NCI-H460 (cell line): ENCODE results near the gene DYTN. TPM values are rescaled to one million over a fixed set of nuclear protein-coding genes. Genes with fewer than 3 reads are reported as not detected.

Experiments used
- DNase-seq: peaks from one replicate; pipeline ENCODE4 v3.0.0-alpha.2; 2016; ENCODE audit warnings: low read depth; ENCODE audit errors: extremely low read depth
- total RNA-seq: library from RNA; depleted of rRNA; stranded (reverse); fragments of >200 nt; shearing (Covaris generic); gene quantifications from 2 replicates; pipeline ENCODE4 v1.2.3, GENCODE V29; 2014

The DYTN gene
- total RNA-seq, 1 experiment from 2014 or later: not detected

DNA sequence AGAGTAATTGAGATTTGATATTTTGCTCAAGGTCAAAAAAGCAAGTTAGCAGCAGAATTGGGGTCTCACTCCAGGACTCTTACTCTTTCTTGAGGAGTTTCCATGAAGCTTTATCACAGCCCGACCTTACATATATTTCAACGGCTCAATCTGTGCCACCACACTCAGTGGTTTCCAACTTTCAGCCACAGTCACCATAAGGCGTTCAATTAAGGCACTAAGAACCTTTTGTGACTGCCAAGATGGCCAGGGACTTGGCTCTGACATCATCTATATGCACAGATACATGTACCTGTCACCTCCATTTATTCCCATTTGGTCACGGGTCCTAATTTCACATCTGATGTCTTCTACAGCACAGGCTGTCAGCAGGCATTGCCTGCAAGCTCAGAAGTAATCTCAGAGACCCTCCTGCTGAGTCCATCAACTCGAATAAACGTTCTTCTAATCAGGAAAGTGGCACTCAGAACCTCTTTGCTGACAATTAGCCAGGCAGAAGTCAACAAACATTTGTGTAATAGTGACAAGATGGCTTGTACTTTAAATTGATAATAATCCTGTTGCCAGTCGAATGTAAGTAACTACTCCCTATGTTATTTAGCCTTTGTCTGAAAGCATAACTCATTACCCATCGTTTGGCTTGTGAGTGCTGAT is 16.1 kb downstream of the DYTN start:
- no peak for DNase-seq

DNA sequence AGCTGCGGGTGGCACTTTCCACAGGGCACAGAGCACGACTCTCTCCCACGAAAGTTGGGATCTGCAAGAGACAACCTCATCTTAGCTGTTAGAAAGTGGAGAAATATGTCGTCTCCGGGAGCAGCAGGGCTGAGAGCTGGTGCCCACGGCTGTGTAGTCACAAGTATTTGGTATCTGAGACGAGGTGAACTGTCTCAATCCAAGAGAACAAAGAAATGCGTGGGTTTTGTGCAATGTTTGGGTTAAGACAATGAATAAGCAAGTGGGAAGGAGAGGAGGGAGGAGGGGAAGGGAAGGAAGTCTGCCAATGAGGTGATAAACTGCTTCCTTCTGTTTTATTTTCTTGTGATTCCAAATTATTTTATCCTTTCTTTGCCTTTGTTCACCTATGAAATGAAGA is 18.0 kb downstream of the DYTN start:
- no peak for DNase-seq

DNA sequence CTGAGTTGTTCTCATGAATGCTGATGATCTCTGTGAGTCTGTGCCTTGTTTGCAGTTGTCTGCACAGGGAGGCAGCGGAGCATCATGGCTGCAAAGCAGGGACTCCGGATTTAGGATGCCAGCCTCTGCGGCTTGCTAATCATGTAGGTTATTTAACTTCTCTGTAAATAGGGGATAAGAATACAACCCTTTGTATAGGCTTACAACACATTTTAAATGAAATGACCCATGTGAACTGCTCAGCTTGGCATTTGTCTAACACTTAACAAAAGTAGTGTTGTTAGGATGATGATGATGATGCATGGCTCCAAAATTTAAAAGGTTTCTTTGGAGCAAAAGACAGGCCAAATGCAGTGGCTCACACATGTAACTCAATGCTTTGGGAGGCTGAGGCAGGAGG is 19.4 kb downstream of the DYTN start:
- DNase-seq: no peak

DNA sequence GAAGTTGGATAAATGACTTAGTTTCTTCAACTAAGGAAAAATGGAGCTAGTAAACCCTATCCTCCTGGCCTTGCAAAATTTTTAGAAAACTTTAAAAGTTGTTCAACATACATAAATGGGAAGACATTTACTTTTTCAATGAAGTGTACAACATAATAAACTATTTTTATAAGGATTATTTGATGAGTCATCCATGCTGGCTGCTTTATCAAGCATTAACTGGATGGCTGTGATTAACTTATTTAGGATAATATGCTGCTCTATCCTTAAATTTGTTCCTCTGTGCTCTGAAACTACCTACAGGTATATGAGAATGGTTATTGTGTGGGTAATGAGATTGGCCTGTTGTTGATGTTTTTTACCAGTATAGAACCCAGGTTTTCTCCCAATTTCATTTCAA is 21.3 kb downstream of the DYTN start:
- DNase-seq: no peak

DNA sequence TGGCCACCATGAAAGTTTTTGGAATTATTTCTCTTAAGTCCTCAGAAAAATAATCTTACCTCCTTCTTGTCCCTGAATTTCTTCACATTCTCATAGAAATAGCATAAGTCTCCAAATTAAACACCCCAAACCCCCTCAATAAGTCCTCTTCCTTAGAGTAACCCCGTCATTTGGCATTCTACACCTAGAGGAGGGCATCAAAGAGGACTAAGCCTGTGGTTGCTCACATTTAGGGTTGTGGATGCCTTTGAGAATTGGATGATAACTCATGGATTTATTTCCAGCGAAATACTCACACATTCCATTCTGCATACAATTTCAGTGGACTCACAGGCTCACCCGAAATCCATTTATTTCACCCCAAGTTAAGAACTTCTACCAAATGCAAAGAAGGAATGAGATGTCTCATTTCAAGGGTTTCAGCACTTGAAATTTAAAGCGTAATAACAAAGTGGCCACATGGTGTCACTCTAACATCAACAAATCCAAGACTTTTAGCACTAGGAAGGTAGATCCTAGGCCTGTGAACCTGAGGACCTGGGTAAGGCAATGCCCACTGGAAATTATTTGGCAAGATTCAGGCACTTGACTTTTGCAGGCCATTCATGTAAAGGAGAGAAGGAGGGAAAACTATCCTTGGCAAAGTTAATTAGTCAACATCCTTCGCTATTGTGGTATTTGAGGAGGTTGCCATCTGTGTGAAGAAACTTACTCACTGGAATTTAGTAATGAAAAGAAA is 24.6 kb downstream of the DYTN start:
- DNase-seq: peak; percentile 71

DNA sequence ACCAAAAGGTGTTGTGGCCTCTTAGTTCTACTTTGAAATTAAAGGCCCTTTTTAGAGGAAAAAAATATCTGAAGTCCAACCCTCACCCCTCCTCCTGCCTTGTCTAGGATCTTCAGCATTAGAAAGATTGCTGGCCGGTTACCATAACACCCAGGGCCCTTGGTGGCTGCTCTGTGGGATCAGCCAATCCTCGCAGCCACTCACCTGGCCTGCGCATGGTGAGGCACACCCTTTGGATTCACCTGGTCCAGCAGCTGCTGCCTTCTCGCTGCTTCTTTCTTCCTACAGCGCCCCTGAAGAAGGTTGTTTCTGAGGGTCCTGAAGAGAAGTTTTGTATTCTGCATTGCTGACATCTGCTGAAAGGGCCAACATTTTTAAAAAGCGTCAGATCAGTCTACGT is 25.2 kb downstream of the DYTN start:
- no peak for DNase-seq

DNA sequence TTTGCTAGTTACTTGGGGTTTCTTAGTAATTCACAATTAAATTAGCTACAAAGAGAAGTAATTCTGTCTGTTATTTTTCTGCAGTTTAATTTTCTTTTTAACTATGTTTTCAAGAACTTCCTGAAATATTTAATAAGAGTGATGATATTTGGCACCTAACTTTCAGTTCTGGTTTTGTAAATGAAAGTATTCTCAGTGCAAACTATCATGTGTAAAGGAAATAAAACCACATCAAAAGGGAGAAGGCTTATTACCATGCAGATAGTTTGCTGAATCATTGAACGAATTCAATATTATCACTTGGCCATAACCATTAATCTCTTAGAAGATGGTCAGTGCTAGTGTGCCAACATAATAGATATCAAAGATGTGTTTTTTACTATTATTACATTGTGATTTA is 29.2 kb downstream of the DYTN start:
- no peak for DNase-seq

DNA sequence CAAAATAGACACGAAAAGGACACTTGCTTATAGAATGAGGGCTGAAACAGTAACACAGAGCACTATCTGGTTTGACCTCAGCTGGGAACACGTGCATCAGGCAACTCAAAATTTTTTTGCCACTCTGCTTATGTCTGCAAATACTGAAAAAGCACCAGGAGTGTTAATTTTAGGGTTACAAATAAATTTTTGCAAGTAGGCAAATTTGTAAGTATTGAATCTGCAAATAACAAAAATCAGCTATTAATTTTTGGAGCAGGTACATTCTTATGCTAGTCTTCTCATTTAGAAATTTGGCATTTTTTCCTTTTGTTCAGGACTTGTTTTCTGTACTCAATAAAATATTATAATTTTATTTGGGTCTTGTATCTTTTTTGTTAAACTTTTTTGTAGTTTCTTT is 29.7 kb downstream of the DYTN start:
- no peak for DNase-seq

DNA sequence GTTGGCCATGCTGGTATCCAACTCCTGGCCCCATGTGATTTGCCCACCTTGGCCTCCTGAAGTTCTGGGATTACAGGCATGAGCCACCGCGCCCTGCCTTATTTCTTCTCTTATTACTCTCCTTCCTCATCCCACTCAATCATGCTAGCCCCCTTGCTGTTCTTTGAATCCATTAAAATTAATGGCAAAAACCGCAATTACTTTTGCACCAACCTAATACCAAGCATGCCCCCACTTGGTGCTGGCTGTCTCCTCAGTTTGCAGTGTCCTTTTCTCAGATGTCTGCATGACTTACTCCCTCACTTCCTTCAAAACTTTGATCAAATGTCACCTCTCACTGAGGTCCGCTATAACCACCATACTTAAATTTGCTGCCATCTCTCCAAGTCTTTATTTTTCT is 34.6 kb downstream of the DYTN start:
- no peak for DNase-seq

DNA sequence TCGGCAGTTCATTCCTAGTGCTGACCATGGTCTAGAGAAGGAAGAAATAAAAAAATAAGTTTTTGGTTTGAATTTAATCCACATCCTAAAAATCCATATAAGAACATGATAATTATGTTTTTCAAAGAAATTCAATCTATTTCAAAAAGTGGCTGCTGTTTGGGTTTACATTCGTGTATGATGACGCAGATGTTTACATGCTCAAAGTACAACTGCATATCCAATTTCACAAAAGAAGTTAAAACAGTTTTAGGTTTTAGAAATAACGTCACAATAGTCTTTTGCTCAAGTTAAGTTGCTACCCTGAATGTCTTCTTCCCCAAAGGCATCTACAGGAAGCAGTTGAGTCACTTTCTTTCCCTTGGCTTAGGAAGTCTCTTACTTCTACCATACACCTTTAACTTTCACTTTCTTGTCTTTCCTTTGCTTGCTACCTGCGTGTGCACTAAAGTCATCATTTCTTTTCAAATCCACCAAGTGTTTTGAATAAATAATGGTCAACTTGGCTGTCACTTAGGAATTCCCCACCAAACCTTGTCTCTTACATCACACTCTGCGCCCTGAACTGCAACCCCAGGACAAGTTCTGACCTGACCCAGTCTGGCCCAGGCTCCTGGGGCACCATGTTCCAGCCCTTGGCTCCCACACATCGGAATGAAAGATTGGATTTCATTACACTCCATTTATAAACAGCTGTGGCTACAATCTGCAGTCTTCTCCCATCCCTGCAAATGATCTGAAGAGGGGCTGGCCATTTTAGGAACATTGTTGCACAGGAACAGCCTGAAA is 47.5 kb downstream of the DYTN start:
- no peak for DNase-seq

DNA sequence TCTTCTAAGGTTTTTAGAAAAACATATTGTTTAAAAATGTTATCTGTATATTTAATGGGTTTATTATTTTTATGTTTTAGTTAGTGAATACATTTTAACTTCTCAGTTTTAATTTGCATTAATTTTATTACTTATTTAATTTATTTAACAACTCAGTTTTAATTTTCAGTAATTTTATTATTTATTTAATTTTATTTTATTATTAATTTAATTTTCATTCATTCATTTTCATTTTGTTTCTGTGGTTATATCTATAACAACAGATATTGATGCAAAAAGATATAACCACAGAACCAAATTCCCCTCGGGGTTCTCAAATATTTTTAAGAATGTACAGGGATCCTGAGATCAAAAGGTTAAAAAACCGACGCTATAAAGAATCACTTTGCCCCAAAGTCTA is 52.9 kb downstream of the DYTN start:
- DNase-seq: no peak

DNA sequence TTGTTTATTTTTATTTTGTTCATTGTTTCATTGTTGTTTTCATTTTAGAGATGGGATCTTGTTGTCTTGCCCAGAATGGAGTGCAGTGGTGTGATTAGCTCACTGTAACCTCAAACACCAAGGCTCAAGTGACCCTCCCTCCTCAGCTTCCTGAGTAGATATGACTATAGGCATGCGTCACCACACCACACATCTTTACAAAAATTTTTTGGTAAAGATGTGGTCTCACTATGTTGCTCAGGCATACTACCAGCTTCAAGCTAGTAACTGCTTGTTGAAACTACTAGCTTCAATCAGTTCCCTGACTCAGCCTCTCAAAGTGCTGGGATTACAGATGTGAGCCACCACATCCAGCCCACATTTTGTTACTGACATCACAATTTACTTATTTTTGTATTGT is 61.1 kb downstream of the DYTN start:
- DNase-seq: no peak

DNA sequence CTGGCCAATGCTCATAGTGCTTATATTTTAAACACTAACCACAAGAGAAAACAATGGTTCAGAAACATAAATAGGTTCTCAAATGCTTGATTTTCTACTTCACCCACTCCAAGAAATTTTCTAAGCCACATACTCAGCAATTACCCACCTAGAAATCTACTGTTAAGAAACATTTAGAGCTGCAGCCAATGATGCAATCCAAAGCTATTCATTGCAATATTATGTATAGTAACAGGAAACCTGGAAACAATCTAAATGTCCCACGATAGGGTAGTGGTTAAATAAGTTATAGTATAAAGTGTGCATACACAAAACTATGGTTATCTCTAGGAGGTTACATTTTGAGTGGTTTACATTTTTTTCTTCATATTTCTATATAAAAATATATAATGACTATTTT is 70.2 kb downstream of the DYTN start:
- DNase-seq: peak; percentile 45

DNA sequence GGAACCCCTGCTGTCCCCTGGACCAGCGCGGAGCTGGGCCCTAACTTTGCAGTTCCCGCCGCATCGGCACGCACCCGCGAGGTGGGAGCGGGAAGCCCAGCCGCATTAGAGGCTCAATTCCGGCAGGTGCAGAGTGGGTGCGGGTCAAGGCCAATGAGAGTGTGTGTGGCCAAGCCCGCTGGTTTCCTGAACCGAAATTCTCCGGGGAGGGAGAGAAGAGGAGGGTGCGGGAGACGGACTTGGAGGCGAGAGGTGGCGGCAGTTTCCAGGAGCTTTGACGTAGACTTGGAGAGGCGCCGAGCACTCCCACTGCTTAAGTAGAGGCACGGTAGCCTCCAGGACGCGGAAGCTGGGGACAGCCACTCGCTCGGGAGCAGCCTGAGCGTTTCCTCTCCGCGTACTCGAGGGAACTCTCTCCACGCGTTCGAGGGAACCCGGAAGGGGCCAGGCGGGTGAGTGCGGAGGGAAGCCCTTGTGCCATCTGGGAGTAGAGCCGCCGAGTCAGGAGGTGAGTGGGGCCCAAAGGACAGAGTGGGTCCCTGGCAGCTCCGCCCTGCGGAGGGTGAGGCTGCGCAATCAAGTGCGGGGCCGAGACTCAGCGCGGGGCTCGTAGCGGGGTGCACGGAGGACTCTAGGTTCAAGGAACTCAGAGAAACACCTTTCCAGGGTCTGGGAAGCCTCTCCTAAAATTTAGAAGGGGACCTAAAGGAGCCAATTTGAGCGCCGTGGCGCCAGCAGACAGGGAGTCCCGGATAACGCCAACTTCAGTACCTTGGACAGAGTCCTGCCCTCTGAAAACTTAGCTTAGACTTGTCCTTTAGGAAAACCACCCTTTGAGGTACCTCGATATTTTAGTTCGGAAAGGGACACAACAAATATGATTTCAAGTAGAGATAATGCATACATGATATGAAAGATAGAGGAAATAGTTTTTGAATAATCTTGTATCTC is 75.8 kb downstream of the DYTN start, which contains the start of gene FAM237A:
TSS of gene FAM237A (plus strand) at position 413 of the 951 bp plus-strand sequence. CDS start 1,750 bp downstream, outside the sequence.
- DNase-seq: peak; percentile 56

DNA sequence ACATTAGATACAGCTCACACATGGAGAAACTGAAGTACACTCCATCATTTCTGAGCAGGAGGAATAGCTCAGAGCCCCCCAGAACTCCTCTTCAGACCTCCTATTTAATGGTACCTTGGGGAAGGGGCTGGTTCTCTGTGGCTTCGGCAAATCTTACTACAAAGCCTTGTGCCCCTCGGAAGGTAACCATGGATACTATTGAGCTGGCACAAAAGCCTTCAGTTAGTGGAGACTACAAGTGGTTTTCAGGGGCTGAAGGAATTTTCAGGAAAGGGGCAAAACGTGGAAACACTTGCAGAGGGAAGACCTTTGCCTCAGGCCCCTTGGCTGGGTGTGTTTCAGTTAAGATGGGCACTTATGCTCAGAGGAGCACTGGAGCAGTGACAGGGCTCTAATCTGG is 77.0 kb downstream of the DYTN start:
- DNase-seq: no peak

DNA sequence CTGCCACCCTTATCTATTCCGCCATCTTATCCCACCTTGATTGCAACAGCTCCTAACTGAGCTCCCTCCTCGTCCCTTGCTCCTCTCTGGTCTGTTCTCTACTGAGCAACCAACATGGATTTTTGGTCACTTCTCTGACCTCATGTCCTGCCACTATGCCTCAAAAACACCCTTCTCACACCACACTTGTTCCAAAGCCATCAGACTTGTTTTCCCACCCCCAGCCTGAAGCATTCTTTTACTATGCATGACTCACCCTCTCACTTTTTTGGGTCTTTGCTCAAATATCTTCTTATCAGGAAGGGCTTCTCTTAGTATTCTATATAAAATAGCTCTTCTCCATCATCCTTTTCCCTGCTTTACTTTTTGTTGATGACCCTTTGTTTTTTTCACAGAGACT is 78.6 kb downstream of the DYTN start:
- DNase-seq: no peak

DNA sequence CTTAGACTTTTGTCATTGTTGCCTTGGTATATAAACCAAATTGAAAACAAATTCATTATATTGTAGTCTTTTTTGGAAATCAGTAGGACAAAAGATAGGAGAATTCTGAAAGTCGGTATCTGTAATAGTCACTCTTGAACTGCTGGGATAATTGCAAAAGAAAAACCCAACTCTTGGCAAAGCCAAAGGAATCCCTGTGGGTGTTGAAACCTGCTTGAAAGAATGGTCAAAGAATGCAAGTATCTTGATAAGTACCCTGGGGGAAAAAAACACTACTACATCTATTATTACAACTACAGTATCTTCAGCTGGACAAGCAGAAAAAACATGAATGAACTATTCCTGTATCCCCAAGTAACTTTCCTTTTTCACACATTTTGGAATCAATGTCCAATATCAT is 83.2 kb downstream of the DYTN start:
- no peak for DNase-seq

DNA sequence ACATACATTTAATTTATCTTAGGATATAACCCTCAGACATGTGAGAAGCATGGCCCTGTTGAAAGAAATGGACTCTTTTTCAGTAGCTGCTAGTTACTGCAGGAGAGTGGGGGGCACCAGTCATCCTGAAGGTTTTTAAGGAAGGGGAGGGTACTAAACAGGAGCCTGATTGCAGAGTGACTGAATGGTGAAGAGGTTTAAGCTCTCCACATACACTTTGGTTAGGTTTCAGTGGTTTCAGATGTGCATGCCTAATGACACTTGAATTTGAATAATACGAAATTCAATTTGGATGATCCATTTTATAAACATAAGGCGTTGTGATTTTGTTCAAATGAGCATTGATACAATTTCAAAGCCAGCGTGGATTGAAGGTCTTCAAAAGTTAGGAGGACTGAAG is 86.9 kb downstream of the DYTN start:
- no peak for DNase-seq

DNA sequence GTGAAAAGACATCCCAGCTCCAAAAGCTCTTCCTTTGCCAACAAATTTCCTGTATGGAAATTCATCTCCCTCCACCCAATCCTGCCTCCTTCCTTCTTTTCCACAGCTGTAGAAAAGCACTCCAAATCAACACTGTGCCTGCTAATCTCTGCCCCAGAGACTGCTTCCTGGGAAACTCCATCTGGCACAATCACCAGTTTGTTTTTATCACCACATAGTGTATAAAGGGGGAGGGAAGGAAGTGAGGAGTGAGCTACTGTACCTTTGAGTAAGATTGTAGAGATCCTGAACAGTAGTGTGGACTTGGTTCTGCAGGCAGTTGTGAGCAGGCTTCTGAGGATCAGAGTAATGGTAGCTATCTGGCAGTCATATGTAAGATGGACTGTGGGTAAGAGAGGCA is 90.6 kb downstream of the DYTN start:
- no peak for DNase-seq

DNA sequence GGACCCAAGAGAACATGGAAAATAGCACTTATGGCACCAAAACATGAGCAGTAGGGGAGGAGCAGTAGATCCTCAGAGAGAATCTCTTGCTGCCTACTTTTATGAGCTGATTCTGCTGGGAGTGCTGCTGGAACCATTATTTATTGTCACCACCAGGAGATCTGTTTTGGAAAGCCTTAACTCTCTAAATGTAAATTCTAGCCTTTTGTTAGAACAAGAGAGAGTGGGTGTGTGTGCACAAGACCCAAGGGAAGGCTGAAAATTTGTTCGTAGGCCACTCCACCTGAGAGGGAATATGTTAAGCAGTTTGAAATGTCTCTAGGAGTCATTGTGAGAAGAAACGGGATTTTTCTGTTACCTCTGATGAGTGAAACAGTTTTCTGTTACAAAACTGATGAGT is 92.1 kb downstream of the DYTN start:
- no peak for DNase-seq

DNA sequence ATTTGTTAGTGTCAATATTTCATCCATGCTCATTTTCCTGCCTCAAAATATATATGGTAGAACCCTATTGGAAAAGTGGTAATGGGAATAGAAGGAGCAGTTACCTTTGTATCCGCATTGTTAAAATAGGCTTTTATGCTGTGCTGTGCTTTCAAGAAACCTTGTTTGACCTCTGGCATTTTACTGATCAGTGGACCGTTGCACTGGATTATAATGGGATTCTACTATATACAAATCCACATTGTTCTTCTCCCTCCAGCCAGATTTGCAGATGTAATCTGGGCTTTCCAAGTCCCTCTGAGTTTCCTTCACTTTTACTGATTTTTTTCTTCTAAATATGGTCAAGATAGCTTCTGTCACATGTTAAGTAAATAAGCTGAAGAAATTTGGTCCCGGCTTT is 99.2 kb downstream of the DYTN start:
- no peak for DNase-seq
